IPS-20b (cell line): ENCODE measurements around the gene MXI1.

Experiments used
- H3K27ac ChIP-seq: one replicate; pipeline ENCODE4 v1.5.1; 2013; ENCODE audit warnings: low read length
- H3K27me3 ChIP-seq: 2 replicates; pipeline ENCODE4 v1.6.1; 2013; ENCODE audit warnings: mild to moderate bottlenecking, low read length, inconsistent platforms; ENCODE audit not compliant: insufficient read depth
- H3K36me3 ChIP-seq: 2 replicates; pipeline ENCODE4 v1.6.1; 2013; ENCODE audit warnings: low read depth, mild to moderate bottlenecking, inconsistent platforms, low read length, moderate library complexity; ENCODE audit not compliant: insufficient read depth
- H3K4me1 ChIP-seq: 2 replicates; pipeline ENCODE4 v1.6.1; 2013; ENCODE audit warnings: mild to moderate bottlenecking, control low read depth, inconsistent platforms, low read length, moderate library complexity; ENCODE audit not compliant: insufficient read depth
- H3K4me3 ChIP-seq: 2 replicates; pipeline ENCODE4 v1.5.1; 2013; ENCODE audit warnings: mild to moderate bottlenecking, low read length, inconsistent platforms
- H3K9ac ChIP-seq: 2 replicates; pipeline ENCODE4 v1.6.1; 2013; ENCODE audit warnings: low read depth, mild to moderate bottlenecking, inconsistent platforms, low read length, moderate library complexity
- H3K9me3 ChIP-seq: 2 replicates; pipeline ENCODE4 v1.6.1; 2013; ENCODE audit warnings: mild to moderate bottlenecking, low read depth, low read length, inconsistent platforms; ENCODE audit not compliant: insufficient read depth

The MXI1 gene

DNA sequence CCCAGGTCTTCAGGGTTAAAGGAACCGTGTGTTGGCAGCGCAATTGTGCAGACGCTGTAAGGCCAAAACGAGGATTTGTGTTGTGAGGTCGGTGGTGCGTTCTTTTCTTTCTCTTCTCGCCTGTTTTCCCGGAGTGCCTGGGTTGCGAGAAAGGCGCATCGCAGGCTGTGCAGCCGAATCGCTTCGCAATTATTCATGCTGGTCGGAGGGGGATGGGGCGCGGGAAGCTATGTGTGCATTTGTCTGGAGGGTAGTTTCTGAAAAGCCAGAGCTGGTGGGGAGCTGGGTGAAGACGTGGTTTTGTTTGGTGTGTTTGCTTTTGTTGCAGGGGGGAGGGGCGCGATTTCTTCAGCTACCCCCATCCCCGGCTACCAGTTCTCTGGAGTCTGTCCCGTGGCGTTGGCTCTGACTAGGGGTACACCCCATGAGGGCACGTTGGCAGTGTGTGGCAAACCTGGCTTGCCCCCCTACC lies 2.1 kb downstream of the MXI1 start:
- H3K27ac ChIP-seq: no peak overlapping the region
- peaks cover 92% of the 10 kb centered on the region for H3K27me3 ChIP-seq
- peak overlapping the region; percentile 64 for H3K4me3 ChIP-seq
- peaks cover 14% of the 10 kb centered on the region; the same call in 1 of the 2 replicates for H3K4me1 ChIP-seq
- peak overlapping the region; percentile 55; the same call in 1 of the 2 replicates for H3K9ac ChIP-seq
- H3K36me3 ChIP-seq: no peaks in the 10 kb centered on the region
- H3K9me3 ChIP-seq: no peaks in the 10 kb centered on the region

DNA sequence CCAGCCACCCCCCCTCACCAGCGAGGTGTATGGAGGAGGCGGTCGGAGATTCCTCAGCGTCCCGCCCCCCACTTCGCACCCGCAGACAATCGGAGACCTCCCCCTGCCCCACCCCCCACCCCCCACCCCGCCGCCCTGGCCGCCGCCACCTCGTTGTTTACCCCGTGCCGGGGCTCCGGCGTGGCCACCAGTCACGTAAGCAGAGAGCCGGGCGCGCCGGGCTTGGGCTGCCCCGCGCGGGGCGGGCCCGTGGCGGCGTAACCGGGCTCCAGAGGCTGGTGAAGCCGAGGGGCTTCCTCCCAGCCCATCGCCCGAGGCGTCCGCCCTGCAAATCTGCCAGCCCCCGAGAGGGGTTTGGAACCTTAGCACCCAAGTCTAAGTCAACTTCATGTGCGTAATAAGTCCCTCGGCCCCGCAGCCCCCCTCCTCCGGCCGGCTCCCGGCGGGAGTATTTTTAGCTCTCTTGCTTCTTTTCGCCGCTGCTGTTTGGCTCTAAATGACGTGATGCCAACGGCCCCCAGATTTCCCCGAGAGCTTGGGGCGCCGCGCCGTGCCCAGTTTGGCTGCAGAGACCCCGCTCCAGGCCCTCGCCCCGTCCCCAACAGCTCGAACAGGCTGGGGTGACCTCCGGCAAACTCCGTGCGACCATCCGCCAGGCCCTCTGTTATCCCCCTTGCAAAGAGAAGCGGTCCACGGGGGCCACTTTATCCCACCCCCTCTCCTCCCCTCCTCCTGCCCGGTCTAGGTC lies 2.7 kb downstream of the MXI1 start:
- no peak overlapping the region for H3K27ac ChIP-seq
- peaks cover 86% of the 10 kb centered on the region for H3K27me3 ChIP-seq
- H3K4me1 ChIP-seq: peaks cover 14% of the 10 kb centered on the region; the same call in 1 of the 2 replicates
- H3K9me3 ChIP-seq: no peaks in the 10 kb centered on the region
- H3K36me3 ChIP-seq: no peaks in the 10 kb centered on the region
- peak overlapping the region; percentile 85; the same call in 1 of the 2 replicates for H3K9ac ChIP-seq
- peak overlapping the region; percentile 86 for H3K4me3 ChIP-seq

DNA sequence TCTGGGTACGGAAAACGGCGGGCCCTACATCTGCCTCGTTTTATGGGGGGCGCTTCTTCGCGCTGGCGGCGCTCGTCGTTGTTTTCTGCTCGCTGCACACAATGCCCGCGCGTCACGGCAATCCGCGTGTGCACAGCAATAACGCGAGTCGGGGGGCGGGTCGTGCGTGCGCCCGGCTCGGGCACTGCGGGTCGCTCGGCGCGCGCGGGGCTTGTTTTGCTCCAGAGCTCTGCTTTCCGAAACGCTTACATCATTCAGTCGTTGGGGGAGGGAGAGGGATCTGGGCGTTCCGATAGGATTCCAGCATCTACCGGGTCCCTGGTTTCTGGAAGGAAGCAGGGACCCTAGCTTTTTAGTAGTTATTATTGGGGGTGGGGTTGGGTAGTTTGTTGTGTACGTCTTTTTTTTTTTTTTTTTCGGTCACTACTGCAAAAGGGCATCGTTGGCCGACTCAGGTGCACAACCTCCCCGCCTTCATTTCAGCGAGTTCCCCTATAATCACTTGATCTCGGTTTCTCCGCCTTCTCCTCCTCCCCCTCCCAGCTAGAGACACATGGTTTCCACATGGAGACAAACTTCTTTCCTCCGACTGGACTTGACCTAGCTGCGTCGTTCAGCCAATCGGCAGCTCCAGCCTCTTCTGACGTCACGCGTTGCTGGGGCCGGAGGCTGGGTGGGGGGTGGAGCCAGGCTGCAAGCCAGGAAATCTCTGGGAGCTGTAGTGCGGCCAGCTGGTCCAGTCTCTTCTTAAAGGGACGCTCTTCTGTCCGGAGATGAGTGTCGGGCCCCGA lies 3.5 kb downstream of the MXI1 start:
- H3K27me3 ChIP-seq: peaks cover 78% of the 10 kb centered on the region
- H3K27ac ChIP-seq: no peak overlapping the region
- peaks cover 11% of the 10 kb centered on the region; the same call in 1 of the 2 replicates for H3K4me1 ChIP-seq

DNA sequence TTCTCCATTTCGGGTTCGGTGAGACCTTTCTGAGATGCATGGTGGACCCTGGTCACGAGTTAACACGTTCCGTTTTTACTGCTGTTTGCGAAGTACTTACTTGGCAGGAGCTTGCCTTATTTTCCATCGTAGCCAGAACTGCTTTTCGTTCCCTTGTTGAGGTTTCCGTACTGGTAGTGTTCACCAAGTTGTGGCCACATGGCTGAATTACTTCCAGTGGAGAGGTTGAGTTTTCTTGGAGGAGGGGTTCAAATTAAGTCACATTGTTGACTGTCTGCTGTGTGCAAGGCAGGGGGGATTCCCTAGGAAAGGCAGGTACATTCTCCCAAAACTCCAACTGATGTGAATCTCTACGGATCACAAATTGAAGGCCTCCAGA lies 4.0 kb downstream of the MXI1 start:
- H3K4me1 ChIP-seq: peaks cover 11% of the 10 kb centered on the region; the same call in 1 of the 2 replicates
- peaks cover 72% of the 10 kb centered on the region for H3K27me3 ChIP-seq
- H3K9ac ChIP-seq: peak overlapping the region; percentile 41; the same call in 1 of the 2 replicates
- no peaks in the 10 kb centered on the region for H3K9me3 ChIP-seq
- no peak overlapping the region for H3K27ac ChIP-seq
- peak overlapping the region; percentile 86 for H3K4me3 ChIP-seq
- no peaks in the 10 kb centered on the region for H3K36me3 ChIP-seq

More for the DNA sequence above, 3.5 kb downstream of the MXI1 start:
- Histone ChIP-seq H3K9me3 (no peaks in the 10 kb centered on the region), H3K9ac (peak overlapping the region; percentile 85; the same call in 1 of the 2 replicates), H3K4me3 (peak overlapping the region; percentile 86), H3K36me3 (no peaks in the 10 kb centered on the region)

DNA sequence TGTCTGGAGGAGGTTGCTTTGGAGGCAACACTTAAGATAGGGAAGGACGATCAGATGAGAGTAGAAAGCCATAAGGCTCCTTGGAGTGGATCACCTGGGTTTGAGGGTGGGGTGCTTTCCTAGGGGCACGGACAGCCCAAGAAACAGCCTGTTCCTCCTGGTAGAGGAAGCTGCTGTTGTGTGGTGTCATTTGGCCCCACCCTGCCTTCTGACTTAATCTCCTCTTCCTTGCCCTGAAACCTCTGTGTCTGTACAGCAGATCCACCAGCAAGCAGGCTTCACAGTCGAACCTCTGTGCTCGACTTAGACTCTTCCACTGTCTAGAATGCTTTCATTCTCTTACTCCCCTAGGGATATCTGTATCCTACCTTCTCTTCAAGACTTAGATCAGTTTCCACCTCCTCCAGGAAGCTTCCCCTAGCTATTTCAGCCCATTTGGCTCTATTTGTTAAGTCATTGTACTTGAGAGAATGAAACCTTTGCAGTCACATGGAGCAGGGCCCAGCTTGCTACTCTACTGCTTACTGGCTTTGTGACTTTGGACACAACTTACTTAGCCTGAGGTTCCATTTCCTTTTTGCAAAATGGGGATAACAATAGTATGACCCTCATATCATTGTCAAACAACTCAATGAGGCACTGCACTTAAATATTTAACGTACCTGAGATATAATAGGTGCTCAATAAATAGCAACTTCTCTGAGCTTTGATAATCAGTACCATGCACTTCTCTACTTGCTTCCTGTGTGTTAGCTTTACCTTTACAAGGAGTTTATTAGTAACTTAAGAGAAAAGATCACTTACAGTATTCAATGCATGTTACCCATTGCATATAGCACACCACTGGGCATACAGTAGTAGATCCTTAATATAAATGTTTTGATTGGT lies 5.0 kb downstream of the MXI1 start:
- Histone ChIP-seq H3K36me3 (no peaks in the 10 kb centered on the region), H3K9me3 (no peaks in the 10 kb centered on the region), H3K4me3 (no peak overlapping the region), H3K4me1 (peaks cover 8% of the 10 kb centered on the region; the same call in 1 of the 2 replicates), H3K27me3 (peaks cover 63% of the 10 kb centered on the region), H3K27ac (no peak overlapping the region), H3K9ac (no peak overlapping the region)

- Histone ChIP-seq H3K36me3 (no peaks in the 10 kb centered on the region), H3K27ac (no peak overlapping the region)
These were observed 7.0 kb downstream of the MXI1 start for GRCh38 chr10:110214371-110214826.

DNA sequence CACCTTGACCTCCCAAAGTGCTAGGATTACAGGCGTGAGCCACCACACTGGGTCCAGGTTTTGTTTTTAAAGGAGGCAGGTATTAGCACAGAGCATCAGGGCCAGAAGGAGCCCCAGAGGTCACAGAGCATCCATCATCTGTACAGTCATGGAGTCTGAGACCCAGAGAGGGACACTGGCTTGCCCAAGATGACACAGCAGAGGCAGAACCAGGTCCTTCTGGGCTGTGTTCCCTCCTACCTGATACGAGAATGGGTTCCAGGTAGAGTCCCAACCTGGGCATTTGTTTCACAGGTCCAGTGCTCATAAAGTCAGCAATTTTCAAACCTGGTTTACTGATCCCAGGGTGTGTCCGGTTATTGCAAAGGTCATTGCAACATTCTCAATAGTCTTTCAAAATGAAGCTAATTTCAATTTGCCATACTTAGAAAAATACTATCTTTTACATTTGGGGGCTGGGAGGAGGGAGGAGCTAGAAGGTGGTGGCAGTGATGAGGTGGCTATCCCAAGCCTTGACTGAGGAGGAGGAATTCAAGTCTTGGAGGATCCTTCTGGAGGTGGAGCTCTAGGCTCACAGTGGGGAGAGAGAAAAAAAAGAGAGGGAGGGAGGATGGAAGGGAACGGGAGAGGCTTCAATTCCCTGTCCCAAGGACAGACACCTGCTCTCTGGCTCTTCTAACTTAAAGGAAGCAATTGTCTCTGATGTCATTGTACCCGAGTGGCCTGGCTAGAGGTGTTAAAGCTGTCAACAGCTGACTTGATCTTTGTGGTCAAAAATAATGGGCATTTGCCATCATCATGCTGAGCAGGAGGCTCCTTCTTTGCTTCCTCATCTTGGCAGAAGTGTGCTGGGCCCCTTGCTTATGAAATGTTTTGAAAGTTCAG lies 8.1 kb downstream of the MXI1 start:
- H3K27ac ChIP-seq: no peak overlapping the region
- peaks cover 38% of the 10 kb centered on the region for H3K27me3 ChIP-seq
- no peaks in the 10 kb centered on the region for H3K9me3 ChIP-seq
- no peak overlapping the region for H3K4me3 ChIP-seq
- no peaks in the 10 kb centered on the region for H3K36me3 ChIP-seq
- H3K9ac ChIP-seq: no peak overlapping the region
- H3K4me1 ChIP-seq: peaks cover 5% of the 10 kb centered on the region; the same call in 1 of the 2 replicates

More at GRCh38 chr10:110214371-110214826, 7.0 kb downstream of the MXI1 start:
- no peak overlapping the region for H3K9ac ChIP-seq
- H3K27me3 ChIP-seq: peaks cover 47% of the 10 kb centered on the region
- H3K4me3 ChIP-seq: no peak overlapping the region
- peaks cover 5% of the 10 kb centered on the region; the same call in 1 of the 2 replicates for H3K4me1 ChIP-seq
- H3K9me3 ChIP-seq: no peaks in the 10 kb centered on the region

DNA sequence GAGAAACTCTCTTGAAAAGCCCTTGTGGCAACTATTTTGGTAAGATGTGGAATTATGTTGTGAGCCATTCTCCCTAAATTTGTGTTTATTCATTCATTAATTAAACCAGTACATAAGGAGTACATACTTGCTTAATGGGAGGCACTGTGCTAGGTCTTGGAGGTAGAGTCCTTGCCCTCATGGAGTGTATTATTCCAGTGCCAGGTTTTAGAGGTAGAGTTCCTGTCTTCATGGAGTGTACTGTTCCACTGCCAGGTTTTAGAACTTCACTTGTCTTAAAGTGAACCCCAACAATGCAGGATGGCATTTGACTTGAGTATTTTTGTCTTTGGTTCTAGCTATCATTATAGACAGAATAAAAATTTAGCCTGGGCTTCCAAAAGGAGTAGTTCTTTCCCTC lies 8.8 kb downstream of the MXI1 start:
- H3K4me1 ChIP-seq: peaks cover 5% of the 10 kb centered on the region; the same call in 1 of the 2 replicates
- H3K27ac ChIP-seq: no peak overlapping the region
- H3K27me3 ChIP-seq: peaks cover 39% of the 10 kb centered on the region
- no peaks in the 10 kb centered on the region for H3K9me3 ChIP-seq
- H3K36me3 ChIP-seq: no peaks in the 10 kb centered on the region
- H3K4me3 ChIP-seq: no peak overlapping the region
- H3K9ac ChIP-seq: no peak overlapping the region

DNA sequence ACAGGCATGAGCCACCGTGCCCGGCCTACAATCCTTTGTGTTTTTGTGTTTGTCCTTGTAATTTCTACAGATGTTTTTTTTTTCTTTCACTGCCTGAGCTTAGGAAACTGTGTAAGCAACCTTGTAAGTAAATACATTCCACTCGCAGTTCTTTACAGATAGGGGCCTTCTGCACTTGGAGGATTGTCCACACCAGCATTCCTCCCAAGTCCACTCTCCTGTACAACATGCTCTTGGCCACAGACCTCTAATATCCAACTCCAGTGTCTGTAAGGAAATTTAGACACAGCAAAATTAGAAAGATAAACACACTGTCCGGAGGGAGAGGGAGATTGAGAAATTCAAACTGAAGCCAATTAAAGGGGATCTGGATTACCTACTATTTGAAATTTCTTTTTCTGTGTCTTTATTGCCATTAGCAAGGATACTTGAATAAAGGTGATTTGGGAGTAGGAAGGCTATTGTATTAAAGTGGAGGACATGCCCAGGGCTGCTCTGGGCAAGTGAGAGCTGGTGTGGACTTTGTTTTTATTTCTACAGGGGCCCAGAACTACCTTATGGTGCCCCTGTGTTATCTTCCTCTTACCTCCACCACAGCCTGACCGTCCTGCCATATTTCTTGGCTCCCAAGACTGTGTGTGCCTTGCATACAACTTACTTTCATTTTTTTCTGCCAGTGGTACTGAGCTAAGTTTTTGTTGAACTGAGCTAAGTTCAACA lies 9.7 kb downstream of the MXI1 start:
- Histone ChIP-seq H3K27ac (no peak overlapping the region), H3K4me3 (no peak overlapping the region), H3K9me3 (no peaks in the 10 kb centered on the region), H3K9ac (no peak overlapping the region), H3K36me3 (no peaks in the 10 kb centered on the region), H3K4me1 (peaks cover 2% of the 10 kb centered on the region; the same call in 1 of the 2 replicates), H3K27me3 (peaks cover 39% of the 10 kb centered on the region)

GRCh38 chr10:110217662-110218008 lies 10.2 kb downstream of the MXI1 start:
- H3K27me3 ChIP-seq: peaks cover 39% of the 10 kb centered on the region
- no peak overlapping the region for H3K27ac ChIP-seq
- H3K4me1 ChIP-seq: peaks cover 7% of the 10 kb centered on the region; the same call in 1 of the 2 replicates
- no peak overlapping the region for H3K9ac ChIP-seq
- no peaks in the 10 kb centered on the region for H3K9me3 ChIP-seq
- no peaks in the 10 kb centered on the region for H3K36me3 ChIP-seq
- H3K4me3 ChIP-seq: no peak overlapping the region
